RWPE1 (cell line): ENCODE data around the gene TOLLIP.

Experiments
- CTCF ChIA-PET: fragments of 350-600 bp; sonication (Branson Sonifier 250); formaldehyde crosslinking; extraction: SDS; loops from one replicate; lab custom pipeline; 2021; lab: Yijun Ruan, JAX
- POLR2A ChIA-PET: fragments of 400-600 bp; formaldehyde crosslinking; extraction: SDS; loops from one replicate; lab custom pipeline; 2020; ENCODE audit warnings: antibody characterized with exemption; ENCODE audit not compliant: low non-redundant PET; lab: Yijun Ruan, JAX
- DNase-seq: peaks from one replicate; pipeline ENCODE4 v3.0.0; 2012; ENCODE audit warnings: low spot score
- H3K27ac ChIP-seq: fragments of 450-650 bp; 2 replicates; pipeline ENCODE4 v1.5.1; 2017
- TF ChIP-seq, protein P1 (sequence below): fragments of 450-650 bp; conservative IDR thresholded peaks from 2 replicates; pipeline ENCODE4 v1.5.1; 2017; ENCODE audit warnings: low read depth, mild to moderate bottlenecking

Gene TOLLIP

DNA sequence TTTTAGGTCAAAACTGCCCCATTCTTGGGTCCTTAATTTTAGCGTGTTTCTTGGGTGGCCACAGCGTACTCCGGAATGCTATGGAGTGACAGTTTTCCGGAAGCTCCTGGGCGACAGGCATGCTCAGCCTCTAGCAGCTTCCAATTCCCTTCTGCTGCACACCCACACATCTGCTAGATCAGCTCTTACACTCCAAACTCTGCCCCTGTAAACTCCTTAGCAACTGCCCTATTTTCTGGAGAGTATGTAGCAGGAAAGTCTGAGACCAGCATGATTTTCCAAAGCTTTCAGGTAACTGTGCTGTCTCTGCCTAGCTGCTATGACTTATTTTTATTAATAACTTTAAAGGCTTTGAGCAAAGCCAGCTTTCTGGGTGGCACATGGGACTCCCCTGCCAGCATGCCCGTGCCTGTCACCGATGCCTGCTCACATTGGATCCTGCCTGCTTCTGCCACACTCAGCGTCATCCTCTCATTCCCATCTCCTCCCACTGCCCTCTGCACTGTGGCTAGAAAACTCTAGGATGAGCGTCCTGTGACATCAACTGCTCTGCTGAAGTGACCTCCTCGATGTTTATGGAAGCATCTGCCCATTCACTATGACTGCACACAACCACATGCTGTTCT, 17.3 kb downstream of the TOLLIP start:
- TF ChIP-seq, protein P1, sequence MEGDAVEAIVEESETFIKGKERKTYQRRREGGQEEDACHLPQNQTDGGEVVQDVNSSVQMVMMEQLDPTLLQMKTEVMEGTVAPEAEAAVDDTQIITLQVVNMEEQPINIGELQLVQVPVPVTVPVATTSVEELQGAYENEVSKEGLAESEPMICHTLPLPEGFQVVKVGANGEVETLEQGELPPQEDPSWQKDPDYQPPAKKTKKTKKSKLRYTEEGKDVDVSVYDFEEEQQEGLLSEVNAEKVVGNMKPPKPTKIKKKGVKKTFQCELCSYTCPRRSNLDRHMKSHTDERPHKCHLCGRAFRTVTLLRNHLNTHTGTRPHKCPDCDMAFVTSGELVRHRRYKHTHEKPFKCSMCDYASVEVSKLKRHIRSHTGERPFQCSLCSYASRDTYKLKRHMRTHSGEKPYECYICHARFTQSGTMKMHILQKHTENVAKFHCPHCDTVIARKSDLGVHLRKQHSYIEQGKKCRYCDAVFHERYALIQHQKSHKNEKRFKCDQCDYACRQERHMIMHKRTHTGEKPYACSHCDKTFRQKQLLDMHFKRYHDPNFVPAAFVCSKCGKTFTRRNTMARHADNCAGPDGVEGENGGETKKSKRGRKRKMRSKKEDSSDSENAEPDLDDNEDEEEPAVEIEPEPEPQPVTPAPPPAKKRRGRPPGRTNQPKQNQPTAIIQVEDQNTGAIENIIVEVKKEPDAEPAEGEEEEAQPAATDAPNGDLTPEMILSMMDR = no peak
- peak overlapping the region; percentile 41 for H3K27ac ChIP-seq
- CTCF ChIA-PET = no interaction called here
- POLR2A ChIA-PET = no interaction called here
- no peak for DNase-seq

DNA sequence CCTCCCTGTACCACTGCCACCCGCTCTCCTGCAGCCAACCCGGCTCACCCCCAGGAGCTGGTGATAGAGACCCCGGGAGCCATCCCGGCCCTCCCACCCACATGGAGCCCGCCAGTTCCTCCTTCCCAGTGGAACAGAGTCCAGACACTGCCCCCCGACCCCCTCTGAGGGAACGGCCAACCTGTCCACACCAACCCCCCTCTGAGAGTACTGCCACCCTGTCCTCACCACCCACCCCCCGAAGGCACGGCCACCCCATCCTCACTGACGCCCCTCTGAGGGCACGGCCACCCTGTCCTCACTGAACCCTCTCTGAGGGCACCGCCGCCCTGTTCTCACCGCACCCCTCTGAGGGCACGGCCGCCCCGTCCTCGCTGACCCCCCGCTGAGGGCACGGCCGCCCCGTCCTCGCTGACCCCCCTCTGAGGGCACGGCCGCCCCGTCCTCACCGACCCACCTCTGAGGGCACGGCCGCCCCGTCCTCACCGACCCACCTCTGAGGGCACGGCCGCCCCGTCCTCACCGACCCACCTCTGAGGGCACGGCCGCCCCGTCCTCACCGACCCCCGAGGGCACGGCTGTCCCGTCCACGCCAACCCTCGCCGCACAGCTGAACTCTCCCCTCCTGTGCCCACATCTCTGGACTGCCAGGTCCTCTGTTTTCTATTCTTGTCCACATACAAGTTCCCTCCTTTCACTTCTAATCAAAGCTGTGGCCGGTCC, 18.0 kb downstream of the TOLLIP start:
- TF ChIP-seq, protein P1 = no peak
- peak overlapping the region; percentile 41; the same call in 1 of the 2 replicates for H3K27ac ChIP-seq
- CTCF ChIA-PET = no interaction called here
- DNase-seq = no peak
- POLR2A ChIA-PET = interaction anchor here (0.9 kb wide), 1 partner anchor 17 kb away, joined by 3 read pairs; no protein-coding TSS in a partner anchor

DNA sequence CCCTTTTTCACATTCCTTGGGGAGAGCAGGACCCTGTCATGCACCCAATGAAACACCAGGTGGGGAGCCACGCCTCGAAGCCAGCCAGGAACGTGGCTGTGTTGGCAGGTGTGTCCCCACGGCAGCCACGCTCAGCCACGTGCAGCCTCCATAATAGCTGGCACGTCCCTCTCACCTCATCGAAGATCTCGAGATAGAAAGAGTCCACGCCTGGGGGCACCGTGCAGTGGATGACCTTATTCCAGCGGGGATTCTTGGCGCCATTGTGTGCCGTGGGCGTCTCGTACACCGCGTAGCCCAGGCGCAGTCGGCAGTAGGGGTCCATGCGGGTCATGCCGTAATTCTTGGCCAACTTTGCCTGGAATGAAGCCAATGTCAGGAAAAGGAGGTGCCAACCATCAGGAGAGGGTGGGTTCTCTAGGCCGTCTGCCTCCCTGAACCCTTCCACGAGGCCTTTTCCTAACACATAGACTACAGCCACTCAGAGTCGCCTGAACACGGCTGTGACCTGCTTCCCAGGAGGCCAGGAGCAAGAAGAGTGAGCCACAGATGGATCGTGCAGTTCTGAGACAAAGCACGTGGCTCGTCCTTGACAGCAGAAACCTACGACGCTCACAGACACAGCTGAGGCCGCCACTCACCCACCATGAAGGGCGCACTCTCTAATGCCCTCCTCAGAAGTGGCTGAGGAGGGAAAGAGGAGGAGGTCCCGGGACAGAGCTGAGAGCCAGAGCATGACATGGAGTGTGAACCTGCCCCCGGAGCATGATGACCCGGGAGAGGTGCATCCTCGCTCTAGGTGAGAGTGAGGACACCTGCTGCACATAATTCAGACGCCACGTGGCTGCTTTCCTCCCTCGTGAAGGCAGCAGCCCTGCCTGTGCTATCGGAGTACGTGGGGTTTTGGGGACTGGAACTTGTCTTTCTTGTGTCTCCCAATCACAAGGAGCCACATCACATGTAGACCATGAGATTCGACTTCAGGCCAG, 19.1 kb downstream of the TOLLIP start:
- CTCF ChIA-PET = no interaction called here
- POLR2A ChIA-PET = interaction anchor here (0.9 kb wide), 1 partner anchor 18 kb away, joined by 3 read pairs; no protein-coding TSS in a partner anchor

DNA sequence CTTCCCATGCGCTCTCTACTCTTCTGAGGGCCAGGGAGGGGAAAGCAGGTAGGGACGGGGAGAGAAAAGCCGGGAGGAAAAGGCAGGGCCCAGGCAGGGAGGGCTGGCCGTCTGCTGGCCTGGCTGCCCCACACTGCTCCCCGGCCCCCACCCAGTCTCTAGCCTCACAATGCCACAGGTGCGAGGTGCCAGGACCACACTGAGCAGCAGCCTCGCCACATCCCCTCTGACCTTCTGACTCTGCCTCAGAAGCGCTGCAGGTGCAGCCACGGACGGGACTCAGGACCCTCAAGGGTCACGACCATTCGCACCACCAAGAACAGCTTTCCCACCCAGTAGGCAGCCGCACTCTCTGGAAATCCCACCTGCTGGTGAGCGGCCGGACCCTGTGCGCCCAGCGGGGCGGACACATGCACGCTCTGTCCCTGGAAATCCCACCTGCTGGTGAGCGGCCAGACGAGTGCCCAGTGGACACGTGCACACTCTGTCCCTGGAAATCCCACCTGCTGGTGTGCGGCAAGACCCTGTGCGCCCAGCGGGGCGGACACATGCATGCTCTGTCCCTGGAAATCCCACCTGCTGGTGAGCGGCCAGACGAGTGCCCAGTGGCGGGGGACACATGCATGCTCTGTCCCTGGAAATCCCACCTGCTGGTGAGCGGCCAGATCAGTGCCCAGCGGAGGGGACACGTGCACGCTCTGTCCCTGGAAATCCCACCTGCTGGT, 20.1 kb downstream of the TOLLIP start:
- ChIA-PET CTCF (no interaction called here), POLR2A (no interaction called here)
- TF ChIP-seq, protein P1 = no peak
- no peak for DNase-seq
- H3K27ac ChIP-seq = no peak overlapping the region

More for the DNA sequence above, 19.1 kb downstream of the TOLLIP start:
- no peak overlapping the region for H3K27ac ChIP-seq
- DNase-seq = no peak
- TF ChIP-seq, protein P1 = no peak

DNA sequence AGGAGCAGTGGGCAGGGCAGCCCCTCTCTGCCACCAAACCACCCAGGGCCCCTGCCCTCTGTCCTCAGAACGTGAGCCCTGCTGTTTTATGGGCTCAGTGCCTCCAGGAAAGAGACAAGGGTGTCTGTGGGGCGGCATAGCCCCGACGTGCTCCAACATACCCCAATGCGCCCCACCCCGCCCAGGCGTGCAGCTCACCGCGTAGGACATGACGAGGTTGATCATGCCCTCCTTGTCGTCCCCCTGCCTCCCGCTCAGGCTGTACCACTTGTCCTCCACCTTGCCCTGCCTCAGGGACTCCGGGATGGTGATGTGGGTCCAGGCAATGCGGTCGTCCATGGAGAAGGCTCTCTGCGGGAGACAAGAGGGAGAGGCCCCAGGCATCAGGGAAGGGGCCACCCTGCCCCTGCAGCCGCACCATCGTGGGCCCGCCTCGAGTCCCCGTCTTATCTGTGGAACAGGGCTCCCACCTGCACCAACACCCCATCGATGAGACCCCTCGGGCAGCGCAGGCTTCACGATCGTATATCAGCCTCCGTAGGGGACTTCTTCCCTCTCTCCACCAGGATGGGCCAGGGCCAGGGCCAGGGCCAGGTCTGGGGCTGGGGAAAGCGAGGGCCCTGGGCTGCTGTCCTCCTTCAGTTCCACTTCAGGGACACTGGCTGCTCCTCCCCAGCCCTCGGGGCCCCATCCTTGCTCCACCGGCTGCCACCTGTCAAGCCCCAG, 20.8 kb downstream of the TOLLIP start:
- TF ChIP-seq, protein P1 = no peak
- ChIA-PET POLR2A (no interaction called here), CTCF (no interaction called here)
- DNase-seq = no peak
- no peak overlapping the region; the same call in 1 of the 2 replicates for H3K27ac ChIP-seq
